Kidney (tissue), 14 donors: ENCODE results near the gene RIN3. TPM values are rescaled to one million over a fixed set of nuclear protein-coding genes. Genes with fewer than 3 reads are reported as not detected.

Experiments
- DNase-seq, 5 donors: peaks; one replicate each; pipeline ENCODE4 v3.0.0-alpha.2; 2013 to 2020
- FAIRE-seq: peaks from 2 replicates; lab custom pipeline; 2012; peaks lifted over from hg19 to GRCh38; lab: Jason Lieb, UNC
- H3K27ac ChIP-seq, 2 donors: one replicate each; pipeline ENCODE4 v1.7.0; 2013; ENCODE audit warnings: low read depth in 2 of 2, low read length in 2 of 2, inconsistent platforms in 1 of 2
- H3K27me3 ChIP-seq: one replicate; pipeline ENCODE4 v1.7.1; 2013; ENCODE audit warnings: low read length, inconsistent platforms; ENCODE audit not compliant: control insufficient read depth, insufficient read depth
- H3K36me3 ChIP-seq, 3 donors: one replicate each; pipeline versions ENCODE4 v1.7.0 to v1.7.1; 2013; ENCODE audit warnings: low read length in 3 of 3, control low read depth in 1 of 3, inconsistent platforms in 1 of 3; ENCODE audit not compliant: insufficient read depth in 3 of 3, control insufficient read depth in 2 of 3
- H3K4me1 ChIP-seq, 3 donors: one replicate each; pipeline versions ENCODE4 v1.7.0 to v1.7.1; 2013; ENCODE audit warnings: low read length in 3 of 3, inconsistent platforms in 1 of 3, low read depth in 1 of 3; ENCODE audit not compliant: control insufficient read depth in 2 of 3, insufficient read depth in 2 of 3
- H3K4me3 ChIP-seq, 3 donors: one replicate each; pipeline versions ENCODE4 v1.7.0 to v1.8.1; 2013; ENCODE audit warnings: low read length in 3 of 3, control low read depth in 1 of 3, inconsistent platforms in 1 of 3
- H3K9ac ChIP-seq, 3 donors: one replicate each; pipeline versions ENCODE4 v1.7.0 to v1.7.1; 2013; ENCODE audit warnings: low read length in 3 of 3, control low read depth in 1 of 3, inconsistent platforms in 1 of 3
- H3K9me3 ChIP-seq, 3 donors: one replicate each; pipeline versions ENCODE4 v1.7.0 to v1.7.1; 2013; ENCODE audit warnings: low read length in 3 of 3, control low read depth in 1 of 3, inconsistent platforms in 1 of 3; ENCODE audit not compliant: control insufficient read depth in 2 of 3, insufficient read depth in 1 of 3
- intact Hi-C: fragments of 100-400 bp; cut with DNase I; formaldehyde crosslinking; loops from one replicate; pipeline ENCODE4 v1.11.1; 2022
- polyA plus RNA-seq: library from polyadenylated mRNA; stranded (reverse); fragments of 350-450 nt; fragmentation: Illumina TruSeq; extraction: RNeasy Lipid Tissue Mini Kit (QIAGEN cat#74804); gene quantifications from one replicate; pipeline ENCODE4 v1.2.3, GENCODE V29; 2014; ENCODE audit warnings: low read depth, low replicate concordance; ENCODE audit not compliant: insufficient read depth
- total RNA-seq: library from RNA; stranded (reverse); fragmentation: NEBNext Ultra II Directional; extraction: Animal tissue kit (Norgen Biotek cat#: 25700); gene quantifications from one replicate; pipeline ENCODE4 v1.2.1, GENCODE V29; 2021
- TF ChIP-seq, protein P1 (sequence below): IDR thresholded peaks from 3 replicates; pipeline ENCODE4 v1.5.1; 2012; ENCODE audit warnings: mild to moderate bottlenecking, moderate library complexity, borderline replicate concordance; ENCODE audit not compliant: insufficient read depth; ENCODE audit errors: extremely low read depth
- donor health status: control.
- donor health status: control.
- donor health status: control.
- donor health status: control.
- donor health status: control.
- donor health status: DM: yes; HTN: yes; CAD: no.
- donor health status: Normal renal cell carcinoma (clear cell type).

Gene RIN3
- total and polyA plus RNA-seq, 2 donors from 2014 or later = 7.1 to 30.4 TPM

DNA sequence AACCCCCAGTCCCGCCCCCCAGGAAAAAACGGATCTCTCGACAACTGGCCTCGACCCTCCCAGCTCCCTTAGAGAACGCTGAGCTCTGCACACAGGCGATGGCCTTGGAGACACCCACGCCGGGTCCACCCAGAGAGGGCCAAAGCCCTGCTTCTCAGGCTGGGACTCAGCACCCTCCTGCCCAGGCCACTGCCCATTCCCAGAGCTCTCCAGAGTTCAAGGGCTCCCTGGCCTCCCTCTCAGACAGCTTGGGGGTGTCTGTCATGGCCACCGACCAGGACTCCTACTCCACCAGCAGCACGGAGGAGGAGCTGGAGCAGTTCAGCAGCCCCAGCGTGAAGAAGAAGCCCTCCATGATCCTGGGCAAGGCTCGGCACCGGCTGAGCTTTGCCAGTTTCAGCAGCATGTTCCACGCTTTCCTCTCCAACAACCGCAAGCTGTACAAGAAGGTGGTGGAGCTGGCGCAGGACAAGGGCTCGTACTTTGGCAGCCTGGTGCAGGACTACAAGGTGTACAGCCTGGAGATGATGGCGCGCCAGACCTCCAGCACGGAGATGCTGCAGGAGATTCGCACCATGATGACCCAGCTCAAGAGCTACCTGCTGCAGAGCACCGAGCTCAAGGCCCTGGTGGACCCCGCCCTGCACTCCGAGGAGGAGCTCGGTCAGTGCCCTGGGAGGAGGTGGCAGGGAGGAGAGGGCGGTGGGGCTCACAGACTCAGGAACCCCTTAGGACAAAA lies 139.0 kb downstream of the RIN3 start:
- Histone ChIP-seq H3K36me3 (no peaks in the 10 kb centered on the region), H3K4me1 (no peaks in the 10 kb centered on the region), H3K9ac (no peak overlapping the region), H3K4me3 (no peak overlapping the region), H3K27me3 (no peaks in the 10 kb centered on the region), H3K27ac (no peak overlapping the region), H3K9me3 (no peaks in the 10 kb centered on the region)
- intact Hi-C loops = no loop called here
- FAIRE-seq (no peak), DNase-seq (peak in 1 of 5 donors; percentile 72)
- TF ChIP-seq, protein P1, sequence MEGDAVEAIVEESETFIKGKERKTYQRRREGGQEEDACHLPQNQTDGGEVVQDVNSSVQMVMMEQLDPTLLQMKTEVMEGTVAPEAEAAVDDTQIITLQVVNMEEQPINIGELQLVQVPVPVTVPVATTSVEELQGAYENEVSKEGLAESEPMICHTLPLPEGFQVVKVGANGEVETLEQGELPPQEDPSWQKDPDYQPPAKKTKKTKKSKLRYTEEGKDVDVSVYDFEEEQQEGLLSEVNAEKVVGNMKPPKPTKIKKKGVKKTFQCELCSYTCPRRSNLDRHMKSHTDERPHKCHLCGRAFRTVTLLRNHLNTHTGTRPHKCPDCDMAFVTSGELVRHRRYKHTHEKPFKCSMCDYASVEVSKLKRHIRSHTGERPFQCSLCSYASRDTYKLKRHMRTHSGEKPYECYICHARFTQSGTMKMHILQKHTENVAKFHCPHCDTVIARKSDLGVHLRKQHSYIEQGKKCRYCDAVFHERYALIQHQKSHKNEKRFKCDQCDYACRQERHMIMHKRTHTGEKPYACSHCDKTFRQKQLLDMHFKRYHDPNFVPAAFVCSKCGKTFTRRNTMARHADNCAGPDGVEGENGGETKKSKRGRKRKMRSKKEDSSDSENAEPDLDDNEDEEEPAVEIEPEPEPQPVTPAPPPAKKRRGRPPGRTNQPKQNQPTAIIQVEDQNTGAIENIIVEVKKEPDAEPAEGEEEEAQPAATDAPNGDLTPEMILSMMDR = no peak

- H3K27ac ChIP-seq = no peak overlapping the region
- H3K4me3 ChIP-seq = no peak overlapping the region
- intact Hi-C loops = no loop called here
- no peaks in the 10 kb centered on the region for H3K36me3 ChIP-seq
- TF ChIP-seq, protein P1 = no peak
- H3K9ac ChIP-seq = no peak overlapping the region
- no peaks in the 10 kb centered on the region for H3K9me3 ChIP-seq
- H3K4me1 ChIP-seq = no peaks in the 10 kb centered on the region
- FAIRE-seq = no peak
- DNase-seq = no peak
- no peaks in the 10 kb centered on the region for H3K27me3 ChIP-seq
These were observed 139.6 kb downstream of the RIN3 start for GRCh38 chr14:92653162-92653651.

DNA sequence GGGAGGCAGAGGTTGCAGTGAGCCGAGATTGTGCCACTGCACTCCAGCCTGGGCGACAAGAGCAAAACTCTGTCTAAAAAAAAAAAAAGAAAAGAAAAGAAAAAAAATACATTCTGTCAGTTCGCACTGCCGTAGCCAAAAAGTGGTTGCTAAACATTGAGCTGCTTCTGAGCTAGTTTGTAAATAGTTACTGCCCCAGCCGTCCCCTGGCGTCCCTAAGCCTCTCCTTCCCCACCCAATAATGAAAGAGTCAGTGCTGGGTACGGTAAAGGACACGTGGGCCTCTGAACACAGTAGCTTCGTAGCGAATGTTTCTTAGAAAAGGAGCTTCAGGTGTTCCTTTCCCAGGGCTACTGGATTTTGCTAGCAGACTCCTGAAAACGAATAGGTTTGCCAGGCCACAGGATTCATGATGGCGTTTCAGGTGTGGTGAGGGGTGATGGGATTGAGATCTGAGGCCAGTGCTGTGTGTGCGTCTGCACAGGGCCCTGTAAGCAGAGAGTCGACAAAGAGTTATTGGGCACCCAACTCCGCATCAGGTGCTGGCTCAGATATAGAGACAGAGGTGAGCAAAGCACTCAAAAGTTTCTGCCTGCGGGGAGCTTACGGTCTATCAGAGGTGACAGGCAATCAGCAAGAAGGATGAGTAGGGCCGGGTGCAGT lies 140.8 kb downstream of the RIN3 start:
- intact Hi-C loops = no loop called here
- Histone ChIP-seq H3K4me1 (peaks cover 0 to 3% (median 0%) of the 10 kb centered on the region in 3 donors), H3K9me3 (no peaks in the 10 kb centered on the region), H3K9ac (no peak overlapping the region), H3K36me3 (no peaks in the 10 kb centered on the region), H3K4me3 (no peak overlapping the region), H3K27me3 (no peaks in the 10 kb centered on the region), H3K27ac (no peak overlapping the region)
- DNase-seq (no peak), FAIRE-seq (no peak)
- TF ChIP-seq, protein P1 = no peak
